Epidermal melanocyte (primary cell): ENCODE data around the gene VOPP1.

Experiments
- DNase-seq: peaks from one replicate; pipeline ENCODE4 v3.0.0; 2011; ENCODE audit warnings: low spot score; ENCODE audit not compliant: insufficient read length

Gene VOPP1

DNA sequence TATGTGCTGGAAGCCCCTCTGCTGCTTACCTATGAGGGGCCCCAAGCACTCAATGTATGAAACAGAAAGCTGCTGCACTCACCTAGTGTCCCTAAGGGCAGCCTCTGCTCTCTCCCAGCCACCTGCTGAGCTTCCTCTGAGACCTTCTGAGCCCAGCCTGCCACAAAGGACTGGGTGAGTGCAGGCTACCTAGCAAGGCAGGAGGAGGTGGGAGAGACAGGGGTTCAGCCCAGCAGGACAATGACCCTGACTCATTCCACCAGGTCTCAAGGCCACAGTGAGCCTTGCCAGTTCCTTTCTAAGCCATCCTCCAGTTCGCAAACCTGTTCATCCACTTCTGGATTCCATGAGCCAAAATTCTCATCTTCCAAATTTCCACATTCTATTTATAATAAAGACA is 16.3 kb downstream of the VOPP1 start:
- no peak for DNase-seq

DNA sequence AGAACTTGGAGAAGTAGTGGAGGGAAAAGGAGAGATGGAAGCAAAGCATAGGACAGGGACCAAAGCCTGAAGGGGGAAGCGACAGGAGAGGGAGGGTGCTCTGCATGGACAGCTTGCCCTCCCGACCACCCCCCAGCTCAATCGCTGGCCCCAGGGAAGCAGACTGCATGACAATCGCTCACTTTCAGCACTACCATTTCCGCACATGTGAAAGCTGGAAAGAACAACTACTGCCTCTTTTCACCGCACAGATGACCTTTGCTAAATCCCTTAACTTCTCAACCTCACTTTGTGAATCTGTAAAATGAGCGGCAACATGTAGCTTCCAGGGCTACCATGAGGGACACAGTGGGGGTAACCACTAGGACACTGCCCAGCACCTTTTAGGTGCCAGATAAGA is 17.1 kb downstream of the VOPP1 start:
- no peak for DNase-seq

- DNase-seq = no peak
Measured at GRCh38 chr7:55554038-55554437, 18.3 kb downstream of the VOPP1 start.

GRCh38 chr7:55553024-55553345 is 19.3 kb downstream of the VOPP1 start:
- no peak for DNase-seq

- DNase-seq = no peak
Measured at GRCh38 chr7:55552320-55553023, 19.8 kb downstream of the VOPP1 start.

GRCh38 chr7:55550841-55551537 is 21.3 kb downstream of the VOPP1 start:
- DNase-seq = no peak

DNA sequence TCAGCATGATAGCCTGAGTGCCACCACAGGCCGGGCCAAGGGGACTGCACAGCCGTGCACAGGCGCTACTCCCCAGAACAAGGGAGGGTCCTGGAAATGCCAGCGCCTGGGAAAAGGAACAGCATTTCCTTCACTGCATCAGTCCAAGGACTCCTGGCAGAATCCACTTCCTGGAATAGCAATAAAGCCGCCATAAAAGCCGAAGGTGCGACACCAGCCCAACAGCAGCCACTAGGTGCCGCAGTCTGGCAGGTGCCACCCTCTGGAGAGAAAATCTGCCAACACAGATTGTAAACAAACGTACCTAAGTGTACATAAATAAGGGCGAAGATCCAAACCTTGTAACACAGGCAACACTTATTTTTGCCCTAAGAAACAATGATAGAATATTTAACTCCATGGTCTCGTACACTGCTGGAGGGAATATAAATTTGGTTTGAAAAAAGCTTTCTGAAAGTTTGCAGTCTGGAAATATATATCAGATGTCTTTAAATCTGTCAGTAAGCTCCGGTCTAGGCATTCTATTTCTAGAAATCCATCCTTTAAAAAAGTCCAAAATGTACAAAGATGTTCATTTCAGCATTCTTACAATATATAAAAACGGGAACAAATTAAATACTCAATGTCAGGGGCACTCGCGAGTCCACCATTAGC is 22.2 kb downstream of the VOPP1 start:
- no peak for DNase-seq

DNA sequence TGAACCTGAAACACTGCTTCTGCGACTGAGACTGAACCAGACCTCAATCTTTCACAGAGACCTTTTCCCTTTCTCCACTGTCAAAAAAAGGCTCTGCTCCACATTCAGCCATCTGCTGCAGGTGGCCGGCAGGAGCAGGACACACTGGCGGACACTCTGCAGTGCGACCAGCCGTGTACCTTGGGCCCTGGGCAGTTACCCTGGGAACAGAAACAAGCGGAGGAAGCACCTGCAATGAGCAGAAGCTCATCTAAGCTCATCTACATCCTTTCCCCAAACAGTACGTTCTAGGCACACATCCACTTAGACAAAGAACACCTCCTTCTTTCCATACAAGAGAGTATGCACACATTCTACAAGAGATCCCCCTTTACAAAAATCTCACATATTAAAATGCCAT is 22.8 kb downstream of the VOPP1 start:
- DNase-seq = no peak

DNA sequence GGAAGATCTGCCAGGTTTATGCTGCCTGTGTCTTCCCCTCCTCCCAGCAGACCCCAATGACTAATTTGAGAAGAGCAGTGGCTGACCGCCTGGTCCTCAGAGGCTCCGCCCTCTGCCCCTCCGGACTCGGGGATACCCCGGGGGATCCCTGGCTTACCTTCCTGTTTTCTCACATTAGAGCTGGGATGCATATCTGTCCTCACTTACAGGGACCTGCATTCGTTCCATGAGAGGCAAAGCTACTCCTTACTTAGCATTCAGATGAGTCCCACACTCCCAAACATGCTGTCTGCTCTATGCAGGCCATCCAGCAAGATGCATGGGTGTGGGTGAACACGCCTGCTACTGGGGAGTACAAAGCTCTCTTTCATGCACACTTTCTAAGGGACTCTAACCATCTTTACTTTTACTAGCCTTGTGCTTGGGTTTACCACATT is 24.0 kb downstream of the VOPP1 start:
- no peak for DNase-seq

DNA sequence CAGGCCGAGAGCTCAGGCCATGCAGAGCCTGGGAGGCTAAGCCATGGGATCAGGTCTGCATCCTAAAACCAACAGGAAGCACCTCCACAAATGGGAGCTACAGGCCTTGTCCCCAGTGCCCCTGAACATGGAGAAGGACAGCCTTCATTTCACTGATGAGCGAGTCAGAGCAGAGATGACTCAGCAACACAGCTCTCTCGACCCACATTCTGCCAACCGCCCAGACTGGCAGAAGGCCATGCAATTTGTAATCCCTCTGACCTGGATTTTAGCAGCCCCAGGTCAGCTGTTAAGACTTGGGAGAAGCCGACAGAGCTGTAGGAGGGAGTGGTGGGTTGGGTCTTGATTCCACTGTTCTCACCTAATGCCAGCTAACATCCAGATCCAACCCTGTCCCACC is 25.5 kb downstream of the VOPP1 start:
- peak; percentile 48 for DNase-seq

GRCh38 chr7:55545496-55545895 is 26.8 kb downstream of the VOPP1 start:
- no peak for DNase-seq

- DNase-seq = no peak
Measured at GRCh38 chr7:55540226-55540858, 32.0 kb downstream of the VOPP1 start.

DNA sequence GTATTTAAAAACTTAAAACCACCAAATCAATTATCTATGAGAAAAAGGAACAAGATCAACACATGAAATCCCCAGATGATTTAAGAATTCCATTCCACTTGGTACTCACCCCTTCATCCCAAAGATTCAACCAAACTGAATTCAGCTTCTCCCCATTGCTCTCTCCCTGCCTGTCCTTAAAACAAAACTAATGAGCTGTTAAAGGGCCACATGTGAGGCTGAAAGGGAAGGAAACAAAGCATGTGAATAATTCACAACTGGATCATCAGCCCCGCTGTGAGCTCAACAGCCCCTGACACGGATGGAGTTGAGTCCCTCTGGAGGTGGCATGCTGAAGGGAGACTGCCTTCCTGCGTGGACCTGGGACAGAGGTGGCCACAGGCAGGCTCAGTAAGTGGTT is 32.9 kb downstream of the VOPP1 start:
- no peak for DNase-seq

- DNase-seq = peak; percentile 53
Measured at GRCh38 chr7:55538538-55538937, 33.8 kb downstream of the VOPP1 start.

DNA sequence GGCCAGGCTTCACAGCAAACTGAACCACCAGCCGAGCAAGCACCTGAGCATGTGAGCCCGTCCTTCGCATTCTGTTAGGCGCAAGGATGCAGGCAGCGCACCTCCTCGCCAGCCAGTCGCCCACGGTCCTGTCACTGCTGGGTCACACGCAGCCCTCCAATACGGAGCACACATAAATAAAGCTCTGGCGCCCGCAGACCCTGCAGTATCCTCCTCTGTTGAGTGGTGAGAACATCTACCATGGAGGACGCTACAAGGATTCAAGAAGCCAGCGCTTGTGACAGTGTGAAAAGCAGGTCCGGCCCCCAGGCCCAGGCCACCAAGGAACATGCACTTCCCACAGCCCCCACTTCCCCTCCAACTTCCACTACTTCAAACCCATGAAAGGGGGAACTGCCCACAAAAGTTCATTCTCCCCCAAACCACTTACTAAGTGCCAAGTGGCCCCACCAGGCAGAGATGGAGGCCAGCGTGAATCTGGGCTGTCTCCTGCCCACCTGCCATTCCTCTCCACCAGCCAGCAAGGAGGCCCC is 34.8 kb downstream of the VOPP1 start:
- no peak for DNase-seq

GRCh38 chr7:55536619-55537457 is 35.5 kb downstream of the VOPP1 start:
- DNase-seq = no peak

- DNase-seq = no peak
Measured at GRCh38 chr7:55535617-55536016, 36.7 kb downstream of the VOPP1 start.

DNA sequence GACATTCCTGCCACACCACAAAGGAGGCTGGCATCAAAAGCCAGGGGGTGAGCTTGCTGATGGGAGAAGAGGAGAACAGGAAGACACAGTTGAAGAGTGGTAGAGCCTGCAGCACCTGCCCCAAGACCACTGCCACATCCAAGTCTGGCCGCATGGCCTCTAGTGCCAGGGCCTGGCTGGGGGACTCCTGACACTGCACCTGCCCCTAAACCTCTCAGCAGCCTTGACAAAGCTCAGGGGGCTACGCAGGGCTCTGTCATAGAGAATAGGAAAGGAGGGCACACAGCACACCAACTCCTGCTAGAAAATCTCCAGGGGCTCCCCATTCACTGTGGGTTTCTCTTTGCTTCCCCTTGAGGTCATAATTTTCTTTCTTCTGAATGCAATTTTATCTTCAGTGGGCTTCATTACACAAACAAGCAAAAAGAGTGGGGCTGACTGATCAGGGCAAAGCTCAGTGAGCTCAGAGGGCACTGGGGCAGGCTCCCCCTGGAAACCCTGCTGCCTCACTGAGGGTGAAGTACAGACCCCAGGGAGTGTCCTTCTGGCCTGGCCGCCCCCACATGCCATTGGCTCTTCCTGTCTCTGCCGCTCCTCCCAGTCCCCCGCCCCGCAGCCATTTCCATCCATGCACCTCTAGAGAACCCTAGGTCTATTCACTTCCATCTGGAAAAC is 37.2 kb downstream of the VOPP1 start:
- DNase-seq = no peak

DNA sequence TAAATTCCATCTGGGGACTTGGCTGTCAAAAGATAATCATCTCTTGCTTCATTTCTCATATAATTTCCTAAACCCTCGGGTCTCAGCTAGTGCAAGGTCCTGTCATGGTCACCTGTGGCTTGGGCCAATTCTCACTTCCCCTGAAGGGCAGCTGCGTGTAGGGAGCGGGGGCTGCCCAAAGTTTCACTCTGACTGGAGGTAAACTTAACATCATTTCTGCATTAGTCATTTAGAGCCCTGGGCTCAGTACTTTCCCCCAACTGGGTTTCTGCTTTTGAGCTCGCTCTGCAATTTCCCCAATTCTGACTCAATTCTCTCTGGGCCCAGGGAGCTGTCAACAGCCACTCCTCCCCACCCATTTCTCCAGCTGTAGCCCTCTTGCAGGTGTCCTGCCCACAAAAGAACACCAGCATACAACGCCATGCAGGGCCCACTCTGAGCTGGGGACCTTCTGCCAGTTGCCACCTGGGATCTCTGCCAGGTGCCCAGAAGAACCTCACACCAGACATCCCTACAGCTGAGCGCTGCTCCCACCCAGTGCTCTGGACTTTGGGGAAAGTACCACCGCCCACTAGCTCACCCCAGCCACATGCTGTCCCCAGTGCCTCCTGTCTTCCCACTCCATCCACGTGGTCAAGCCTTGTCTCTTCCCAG is 37.9 kb downstream of the VOPP1 start:
- no peak for DNase-seq

DNA sequence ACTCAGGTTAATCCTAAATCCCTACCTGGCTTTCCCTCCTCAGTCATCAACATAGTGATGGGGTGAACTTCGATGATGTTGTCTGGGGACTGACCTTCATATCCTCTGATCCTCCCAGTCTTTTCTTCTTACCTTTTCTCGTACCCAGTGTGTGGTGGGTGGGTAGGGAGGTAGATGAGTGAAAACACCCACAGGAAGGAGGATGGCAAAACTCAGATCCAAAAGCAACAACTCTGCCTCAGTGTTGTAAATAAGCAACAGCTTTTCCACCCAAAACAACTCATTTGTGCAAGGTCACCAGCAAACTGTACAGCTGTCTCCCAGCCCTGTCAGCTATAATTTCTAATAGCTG is 38.6 kb downstream of the VOPP1 start:
- no peak for DNase-seq
